ENCODE data around the gene FAM3B. TPM values are rescaled to one million over a fixed set of nuclear protein-coding genes. Genes with fewer than 3 reads are reported as not detected.

FAM3B gene
- total and polyA plus RNA-seq, 9 of the 15 experiments (the other 6 are each of a cell fraction or from before 2014, with no cell fraction given): 0.04 to 0.18 (median 0.12) TPM; not detected in 5

GRCh38 chr21:41304068-41304720 lies 12.4 kb upstream of the FAM3B start:
- no peak overlapping the region for H3K4me2 ChIP-seq (ENCODE audit: insufficient read depth, low read length)
- DNase-seq (ENCODE audit: extremely low read depth in 1 of 4, low spot score in 3 of 4): no peak
- no peaks in the 10 kb centered on the region for H4K20me1 ChIP-seq (replicated peaks; ENCODE audit: control insufficient read depth, insufficient read depth, low read length)
- in situ Hi-C loops (cut with MboI) (no loop called here), intact Hi-C loops (cut with micrococcal nuclease) (no loop called here)
- no peaks in the 10 kb centered on the region for H3K79me2 ChIP-seq (ENCODE audit: control insufficient read depth, insufficient read depth, low read length)
- BruUV-seq (replicated peaks): no TSS peak
- TF ChIP-seq EZH2 (IDR thresholded peaks at IDR 0.05; ENCODE audit: borderline replicate concordance, low read depth, low read length) (no peak), POU5F1 (IDR thresholded peaks at IDR 0.05; ENCODE audit: borderline replicate concordance, low read depth, low read length, partially characterized antibody) (no peak), NRF1 (conservative IDR thresholded peaks at IDR 0.05 in 1 of 2, IDR thresholded peaks at IDR 0.05 in 1 of 2) (peak; percentile 74 to 79), RBM34 (IDR thresholded peaks at IDR 0.05; ENCODE audit: borderline replicate concordance, insufficient read depth, low read length) (no peak), TRIM28 (IDR thresholded peaks at IDR 0.05) (no peak)
- TF ChIP-seq, protein P1, sequence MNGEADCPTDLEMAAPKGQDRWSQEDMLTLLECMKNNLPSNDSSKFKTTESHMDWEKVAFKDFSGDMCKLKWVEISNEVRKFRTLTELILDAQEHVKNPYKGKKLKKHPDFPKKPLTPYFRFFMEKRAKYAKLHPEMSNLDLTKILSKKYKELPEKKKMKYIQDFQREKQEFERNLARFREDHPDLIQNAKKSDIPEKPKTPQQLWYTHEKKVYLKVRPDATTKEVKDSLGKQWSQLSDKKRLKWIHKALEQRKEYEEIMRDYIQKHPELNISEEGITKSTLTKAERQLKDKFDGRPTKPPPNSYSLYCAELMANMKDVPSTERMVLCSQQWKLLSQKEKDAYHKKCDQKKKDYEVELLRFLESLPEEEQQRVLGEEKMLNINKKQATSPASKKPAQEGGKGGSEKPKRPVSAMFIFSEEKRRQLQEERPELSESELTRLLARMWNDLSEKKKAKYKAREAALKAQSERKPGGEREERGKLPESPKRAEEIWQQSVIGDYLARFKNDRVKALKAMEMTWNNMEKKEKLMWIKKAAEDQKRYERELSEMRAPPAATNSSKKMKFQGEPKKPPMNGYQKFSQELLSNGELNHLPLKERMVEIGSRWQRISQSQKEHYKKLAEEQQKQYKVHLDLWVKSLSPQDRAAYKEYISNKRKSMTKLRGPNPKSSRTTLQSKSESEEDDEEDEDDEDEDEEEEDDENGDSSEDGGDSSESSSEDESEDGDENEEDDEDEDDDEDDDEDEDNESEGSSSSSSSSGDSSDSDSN (IDR thresholded peaks at IDR 0.05; ENCODE audit: borderline replicate concordance in 1 of 2, low read depth in 2 of 2, low read length in 2 of 2): no peak
- no peak overlapping the region for H3K4me3 ChIP-seq
- no peak overlapping the region for H2AFZ ChIP-seq (ENCODE audit: low read depth, low read length)
- no peak for ATAC-seq
- CTCF ChIA-PET (ENCODE audit: low intra/inter-chr PET ratio): no interaction called here
- H3K4me1 ChIP-seq (replicated peaks in 1 of 2; ENCODE audit: control insufficient read depth in 2 of 2, insufficient read depth in 2 of 2, low read length in 2 of 2): peaks cover 0 to 6% of the 10 kb centered on the region in 2 experiments; a peak in 1 of 5 replicates
- no peak for FAIRE-seq
- no peaks in the 10 kb centered on the region for H3K36me3 ChIP-seq (ENCODE audit: control insufficient read depth, insufficient read depth, low read length)
- H3K9me3 ChIP-seq (replicated peaks; ENCODE audit: control insufficient read depth, insufficient read depth, low read depth, low read length): no peaks in the 10 kb centered on the region
- no peaks in the 10 kb centered on the region for H3K27me3 ChIP-seq (ENCODE audit: control insufficient read depth in 2 of 2, insufficient read depth in 2 of 2, low read length in 2 of 2)
- POLR2A ChIA-PET: no interaction called here
- no peak overlapping the region for H3K9ac ChIP-seq (ENCODE audit: insufficient read depth in 1 of 2, low read depth in 2 of 2, low read length in 2 of 2)
- H3K27ac ChIP-seq (ENCODE audit: extremely low read depth, low read depth, low read length): no peak overlapping the region
- H3K9me1 ChIP-seq (ENCODE audit: control insufficient read depth, insufficient read depth, low read length): no peaks in the 10 kb centered on the region
- 3% methylated on average over 31 of the region's 40 CpGs for WGBS (ENCODE audit: insufficient coverage, low coverage, missing lambda C conversion rate)
